Activated CD4-positive, alpha-beta T cell treated with anti-CD3 and anti-CD28 coated beads, Interleukin-2, amount 10 ng/mL, durations not matched to agents 7 days and 5 days (primary cell): ENCODE results near the gene STYXL1. TPM values are rescaled to one million over a fixed set of nuclear protein-coding genes. Genes with fewer than 3 reads are reported as not detected.

Source experiments
- CTCF ChIA-PET: fragments of 350-600 bp; sonication (Branson Sonifier 250); formaldehyde crosslinking; loops from one replicate; lab custom pipeline; 2021; ENCODE audit warnings: antibody characterized with exemption; lab: Charles Lee
- POLR2A ChIA-PET: fragments of 350-600 bp; sonication (Branson Sonifier 250); formaldehyde crosslinking; loops from one replicate; lab custom pipeline; 2021; ENCODE audit warnings: antibody characterized with exemption; lab: Charles Lee
- DNase-seq: peaks from one replicate; pipeline ENCODE4 v3.0.0-alpha.2; 2020
- H3K27ac Mint-ChIP-seq: one replicate; pipeline ENCODE4 v1.8.0; 2021; ENCODE audit warnings: mild to moderate bottlenecking, moderate library complexity, mixed read lengths
- H3K27me3 Mint-ChIP-seq: one replicate; pipeline ENCODE4 v1.8.0; 2021; ENCODE audit warnings: mixed read lengths
- H3K36me3 Mint-ChIP-seq: one replicate; pipeline ENCODE4 v1.8.0; 2021; ENCODE audit warnings: low read depth, mixed read lengths
- H3K4me1 Mint-ChIP-seq: one replicate; pipeline ENCODE4 v1.8.0; 2021; ENCODE audit warnings: mixed read lengths
- H3K4me3 Mint-ChIP-seq: one replicate; pipeline ENCODE4 v1.8.0; 2021; ENCODE audit warnings: mild to moderate bottlenecking, moderate library complexity, mixed read lengths
- H3K9me3 Mint-ChIP-seq: one replicate; pipeline ENCODE4 v1.8.0; 2021; ENCODE audit warnings: mixed read lengths
- total RNA-seq, 2 experiments: library from RNA; stranded (reverse); gene quantifications; one replicate each; pipeline ENCODE4 v1.2.3, GENCODE V29; 2021

STYXL1 gene
- total RNA-seq, 2 experiments from 2014 or later, result 39.1 to 40.3 TPM

DNA sequence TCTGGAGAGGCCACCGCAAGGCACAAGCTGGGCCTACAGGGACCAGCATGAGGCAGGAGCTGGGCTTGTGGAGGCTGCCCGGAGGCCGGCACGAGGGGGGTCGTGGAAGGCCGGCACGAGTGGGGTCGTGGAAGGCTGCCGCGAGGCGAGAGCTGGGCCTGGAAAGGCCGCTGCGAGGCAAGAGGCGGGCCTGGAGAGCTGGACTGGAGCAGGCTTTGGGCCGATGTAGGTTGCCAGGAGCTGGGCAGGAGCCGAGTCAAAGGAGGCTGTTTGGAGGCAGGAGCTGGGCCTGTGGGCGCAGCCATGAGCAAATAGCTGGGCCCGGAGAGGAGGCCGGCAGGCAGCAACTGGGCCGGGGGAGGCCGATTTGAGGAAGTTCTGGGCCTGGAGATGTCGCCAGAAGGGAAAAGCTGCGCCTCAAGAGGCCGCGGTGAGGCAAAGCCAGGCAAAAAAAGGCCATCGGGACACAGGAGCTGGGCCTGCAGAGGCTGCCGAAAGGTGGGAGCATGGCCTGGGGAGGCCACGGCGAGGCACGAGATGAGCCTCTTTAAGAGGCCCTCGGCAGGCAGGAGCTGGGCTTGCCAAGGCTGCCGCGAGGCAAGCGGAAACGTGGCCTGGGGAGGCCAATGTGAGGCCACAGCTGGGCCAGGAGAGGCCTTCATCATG is 26.6 kb upstream of the STYXL1 start:
- Mint-ChIP-seq H3K9me3 (no peaks in the 10 kb centered on the region), H3K4me1 (peaks cover 10% of the 10 kb centered on the region), H3K36me3 (no peaks in the 10 kb centered on the region), H3K27me3 (peaks cover 2% of the 10 kb centered on the region), H3K27ac (no peak overlapping the region), H3K4me3 (no peak overlapping the region)
- DNase-seq, result no peak
- CTCF ChIA-PET, result interaction anchor here (1.0 to 1.9 kb wide), 3 partner anchors 13 to 240 kb away, joined by 3 to 4 read pairs (median 3); no protein-coding TSS in a partner anchor
- POLR2A ChIA-PET, result interaction anchor here (0.6 kb wide), 1 partner anchor 260 kb away, joined by 9 read pairs; no protein-coding TSS in a partner anchor

GRCh38 chr7:76073335-76073990 is 25.7 kb upstream of the STYXL1 start:
- Mint-ChIP-seq H3K4me3 (no peak overlapping the region), H3K9me3 (no peaks in the 10 kb centered on the region)

DNA sequence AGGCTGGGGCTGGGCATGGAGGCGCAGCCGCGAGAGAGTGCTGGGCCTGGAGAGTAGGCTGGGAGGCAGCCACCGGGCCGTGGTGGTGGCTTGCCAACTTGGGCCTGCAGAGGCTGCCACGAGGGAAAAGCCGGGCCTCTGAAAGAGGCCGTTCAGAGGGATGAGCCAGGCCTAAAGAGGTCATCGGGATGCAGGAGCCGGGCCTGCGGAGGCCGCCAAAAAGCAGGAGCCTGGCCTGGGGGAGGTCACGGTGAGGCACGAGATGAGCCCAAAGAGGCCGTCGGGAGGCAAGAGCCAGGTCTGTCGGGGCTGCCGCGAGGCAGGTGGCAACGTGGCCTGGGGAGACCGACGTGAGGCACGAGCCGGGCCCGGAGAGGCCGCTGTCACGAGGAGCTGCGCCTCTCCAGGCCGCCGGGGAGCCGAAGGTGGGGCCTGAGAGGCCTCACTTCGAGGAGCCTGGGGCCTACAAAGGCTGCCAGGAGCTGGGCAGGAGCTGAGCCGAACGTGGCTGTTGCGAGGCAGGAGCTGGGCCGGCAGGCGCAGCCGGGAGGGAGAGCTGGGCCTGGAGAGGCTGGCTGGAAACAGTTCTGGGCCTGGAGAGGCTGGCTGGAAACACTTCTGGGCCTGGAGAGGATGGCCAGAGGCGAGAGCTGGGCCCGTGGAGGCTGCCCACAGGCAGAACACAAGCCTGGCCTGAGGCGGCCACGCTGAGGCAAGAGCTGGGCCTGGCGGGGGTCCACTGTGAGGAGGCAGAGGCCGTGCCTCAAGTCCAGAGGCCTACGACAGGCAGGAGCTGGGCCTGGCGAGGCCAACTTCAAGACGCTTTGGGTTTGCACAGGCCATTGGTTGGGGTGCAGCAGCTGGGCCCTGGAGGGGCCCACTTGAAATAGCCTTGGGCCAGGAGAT is 24.7 kb upstream of the STYXL1 start:
- peaks cover 5% of the 10 kb centered on the region for H3K4me1 Mint-ChIP-seq
- H3K27me3 Mint-ChIP-seq, result peaks cover 2% of the 10 kb centered on the region
- no peak overlapping the region for H3K27ac Mint-ChIP-seq
- no peak overlapping the region for H3K4me3 Mint-ChIP-seq
- CTCF ChIA-PET, result interaction anchor here (1.1 kb wide), 1 partner anchor 10 kb away, joined by 3 read pairs; no protein-coding TSS in a partner anchor
- DNase-seq, result no peak
- no peaks in the 10 kb centered on the region for H3K9me3 Mint-ChIP-seq
- H3K36me3 Mint-ChIP-seq, result no peaks in the 10 kb centered on the region
- POLR2A ChIA-PET, result no interaction called here

More at GRCh38 chr7:76073335-76073990, 25.7 kb upstream of the STYXL1 start:
- CTCF ChIA-PET, result interaction anchor here (1.0 kb wide), 1 partner anchor 241 kb away, joined by 3 read pairs; no protein-coding TSS in a partner anchor
- peaks cover 2% of the 10 kb centered on the region for H3K27me3 Mint-ChIP-seq
- no peaks in the 10 kb centered on the region for H3K36me3 Mint-ChIP-seq
- POLR2A ChIA-PET, result no interaction called here
- H3K4me1 Mint-ChIP-seq, result peaks cover 10% of the 10 kb centered on the region
- no peak overlapping the region for H3K27ac Mint-ChIP-seq
- DNase-seq, result no peak

GRCh38 chr7:76071316-76072242 is 23.8 kb upstream of the STYXL1 start:
- ChIA-PET CTCF (interaction anchor here (1.1 kb wide), 1 partner anchor 11 kb away, joined by 3 read pairs; no protein-coding TSS in a partner anchor), POLR2A (no interaction called here)
- Mint-ChIP-seq H3K27me3 (no peaks in the 10 kb centered on the region), H3K36me3 (peaks cover 4% of the 10 kb centered on the region), H3K4me3 (no peak overlapping the region), H3K4me1 (no peaks in the 10 kb centered on the region), H3K27ac (no peak overlapping the region), H3K9me3 (no peaks in the 10 kb centered on the region)
- DNase-seq, result no peak

GRCh38 chr7:76069238-76069638 is 21.4 kb upstream of the STYXL1 start:
- ChIA-PET CTCF (interaction anchor here (1.0 kb wide), 1 partner anchor 252 kb away, joined by 3 read pairs; no protein-coding TSS in a partner anchor), POLR2A (no interaction called here)
- DNase-seq, result no peak

GRCh38 chr7:76066716-76067503 is 19.1 kb upstream of the STYXL1 start:
- DNase-seq, result no peak
- no peaks in the 10 kb centered on the region for H3K27me3 Mint-ChIP-seq
- no peak overlapping the region for H3K27ac Mint-ChIP-seq
- peaks cover 36% of the 10 kb centered on the region for H3K36me3 Mint-ChIP-seq
- ChIA-PET CTCF (no interaction called here), POLR2A (no interaction called here)
- H3K9me3 Mint-ChIP-seq, result no peaks in the 10 kb centered on the region
- H3K4me3 Mint-ChIP-seq, result no peak overlapping the region
- H3K4me1 Mint-ChIP-seq, result no peaks in the 10 kb centered on the region

More at GRCh38 chr7:76069238-76069638, 21.4 kb upstream of the STYXL1 start:
- Mint-ChIP-seq H3K27ac (no peak overlapping the region), H3K36me3 (peaks cover 24% of the 10 kb centered on the region), H3K4me1 (no peaks in the 10 kb centered on the region), H3K4me3 (no peak overlapping the region), H3K9me3 (no peaks in the 10 kb centered on the region), H3K27me3 (no peaks in the 10 kb centered on the region)

DNA sequence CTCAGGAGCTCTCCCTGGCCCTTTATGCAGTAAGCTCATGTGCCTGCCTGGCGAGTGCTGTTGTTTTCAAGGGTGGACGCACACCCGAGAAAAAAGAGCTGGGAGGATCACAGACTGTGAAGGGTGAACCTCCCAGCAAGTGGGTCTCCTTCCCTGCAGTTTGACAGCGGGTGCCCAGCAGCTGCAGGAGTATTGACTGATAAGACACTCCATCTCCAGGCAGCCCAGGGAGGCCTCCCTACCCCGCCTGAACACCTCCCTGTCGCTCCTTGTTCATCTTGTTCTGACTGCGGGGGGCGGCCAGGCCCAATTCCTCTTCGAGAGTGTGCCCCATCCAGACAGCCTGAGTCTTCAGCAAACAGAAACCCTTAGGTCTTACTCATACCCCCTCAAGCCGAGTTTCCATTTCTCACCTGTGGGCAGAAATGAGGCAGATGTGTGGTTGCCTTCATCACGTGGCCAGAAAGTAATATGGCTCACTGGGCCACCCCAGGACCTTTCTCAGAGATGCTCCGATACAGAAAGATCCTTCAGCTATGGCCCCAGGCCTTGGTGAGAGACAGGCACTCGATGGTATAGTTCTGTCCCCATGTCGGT is 17.3 kb upstream of the STYXL1 start:
- ChIA-PET POLR2A (no interaction called here), CTCF (interaction anchor here (0.6 to 1.1 kb wide), 3 partner anchors 92 to 160 kb away, joined by 3 read pairs; no protein-coding TSS in a partner anchor)
- H3K36me3 Mint-ChIP-seq, result peaks cover 48% of the 10 kb centered on the region
- no peaks in the 10 kb centered on the region for H3K27me3 Mint-ChIP-seq
- no peak overlapping the region for H3K4me3 Mint-ChIP-seq
- H3K4me1 Mint-ChIP-seq, result no peaks in the 10 kb centered on the region
- no peak overlapping the region for H3K27ac Mint-ChIP-seq
- no peaks in the 10 kb centered on the region for H3K9me3 Mint-ChIP-seq
- DNase-seq, result no peak

- H3K27me3 Mint-ChIP-seq, result no peaks in the 10 kb centered on the region
- H3K27ac Mint-ChIP-seq, result no peak overlapping the region
- H3K4me1 Mint-ChIP-seq, result no peaks in the 10 kb centered on the region
- DNase-seq, result no peak
- no peaks in the 10 kb centered on the region for H3K9me3 Mint-ChIP-seq
- ChIA-PET POLR2A (no interaction called here), CTCF (interaction anchor here (1.1 kb wide), 1 partner anchor 161 kb away, joined by 3 read pairs; no protein-coding TSS in a partner anchor)
- no peak overlapping the region for H3K4me3 Mint-ChIP-seq
- peaks cover 55% of the 10 kb centered on the region for H3K36me3 Mint-ChIP-seq
Measured at GRCh38 chr7:76064208-76064970, 16.6 kb upstream of the STYXL1 start.

DNA sequence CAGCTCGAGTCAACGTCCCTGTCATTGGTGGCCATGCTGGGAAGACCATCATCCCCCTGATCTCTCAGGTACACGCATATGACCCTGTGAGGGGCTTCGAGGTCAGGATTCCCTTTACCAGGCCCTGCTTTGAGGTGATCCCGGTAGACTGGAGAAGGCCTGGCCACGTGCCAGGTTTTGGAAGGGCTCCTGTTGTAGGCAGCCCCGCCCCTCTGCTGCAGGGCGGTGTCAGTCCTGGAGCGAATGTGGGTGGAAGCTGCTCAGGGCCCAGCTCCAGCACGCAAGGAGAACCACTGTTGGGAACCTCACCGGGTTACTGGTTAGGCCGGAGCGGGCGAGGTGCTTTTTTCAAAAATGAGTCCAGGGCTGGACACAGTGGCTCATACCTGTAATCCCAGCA is 15.7 kb upstream of the STYXL1 start:
- ChIA-PET CTCF (interaction anchor here (0.6 kb wide), 1 partner anchor 1861 kb away, joined by 3 read pairs; no protein-coding TSS in a partner anchor), POLR2A (no interaction called here)
- H3K27ac Mint-ChIP-seq, result no peak overlapping the region
- no peaks in the 10 kb centered on the region for H3K4me1 Mint-ChIP-seq
- H3K9me3 Mint-ChIP-seq, result no peaks in the 10 kb centered on the region
- no peak for DNase-seq
- no peak overlapping the region for H3K4me3 Mint-ChIP-seq
- H3K36me3 Mint-ChIP-seq, result peaks cover 58% of the 10 kb centered on the region
- H3K27me3 Mint-ChIP-seq, result no peaks in the 10 kb centered on the region

DNA sequence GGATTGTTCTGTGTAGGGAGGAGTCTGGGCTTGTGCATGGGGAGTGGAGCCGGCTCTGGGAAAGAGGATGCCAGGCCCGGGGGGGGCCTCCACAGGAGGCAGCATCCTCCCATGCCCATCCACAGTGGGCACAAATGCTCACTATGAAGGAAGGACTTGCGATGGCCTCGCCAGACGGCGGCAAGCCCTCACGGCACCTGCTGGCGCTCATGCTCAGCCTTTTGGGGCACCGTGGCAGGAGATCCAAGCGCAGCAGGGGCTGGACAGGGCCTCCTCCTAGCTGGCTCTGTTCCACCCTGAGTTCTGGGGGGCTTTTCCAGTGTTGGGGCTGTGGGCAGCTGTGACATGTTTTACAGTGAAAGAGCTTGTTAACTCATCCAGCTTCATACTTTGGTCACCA is 15.3 kb upstream of the STYXL1 start:
- H3K4me1 Mint-ChIP-seq, result no peaks in the 10 kb centered on the region
- no peak overlapping the region for H3K27ac Mint-ChIP-seq
- H3K27me3 Mint-ChIP-seq, result no peaks in the 10 kb centered on the region
- no peak for DNase-seq
- peaks cover 59% of the 10 kb centered on the region for H3K36me3 Mint-ChIP-seq
- no peaks in the 10 kb centered on the region for H3K9me3 Mint-ChIP-seq
- ChIA-PET CTCF (no interaction called here), POLR2A (no interaction called here)
- H3K4me3 Mint-ChIP-seq, result no peak overlapping the region
